ENCODE results near the gene ACACA.
"Not testable (repeated sequence)": the region's sequence is repeated elsewhere in the genome, so short reads cannot be mapped to it uniquely, and the experiment has no call there.

Gene ACACA

DNA sequence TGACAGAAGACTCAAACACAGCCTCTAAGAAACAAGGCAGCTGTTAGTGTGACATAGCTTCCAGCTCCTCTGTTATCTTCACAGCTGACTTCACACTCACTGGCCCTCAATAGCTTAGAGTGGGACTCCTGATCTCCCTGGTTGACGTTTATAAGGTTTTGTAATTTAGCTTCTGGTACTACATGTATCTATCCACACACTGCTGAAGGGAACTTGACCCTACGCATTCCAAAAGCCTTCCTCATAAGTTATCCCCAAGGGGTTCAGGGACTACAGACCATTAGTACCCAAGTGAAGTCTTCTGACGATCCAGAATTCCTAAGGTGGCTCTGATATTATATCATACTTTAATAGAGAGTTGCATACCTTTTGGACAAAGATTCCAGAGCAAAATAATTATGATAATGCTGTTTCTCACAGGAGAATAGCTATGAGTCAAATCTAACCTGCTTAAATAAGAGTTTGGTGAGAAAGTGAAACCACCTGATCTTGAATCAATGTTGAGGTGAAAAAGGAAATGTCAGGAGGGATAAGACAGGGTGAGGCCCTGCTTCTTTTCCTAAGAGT is 14.5 kb downstream of the ACACA start:
- no peak for DNase-seq

GRCh38 chr17:37391146-37391545 is 15.5 kb downstream of the ACACA start:
- DNase-seq: no peak

DNA sequence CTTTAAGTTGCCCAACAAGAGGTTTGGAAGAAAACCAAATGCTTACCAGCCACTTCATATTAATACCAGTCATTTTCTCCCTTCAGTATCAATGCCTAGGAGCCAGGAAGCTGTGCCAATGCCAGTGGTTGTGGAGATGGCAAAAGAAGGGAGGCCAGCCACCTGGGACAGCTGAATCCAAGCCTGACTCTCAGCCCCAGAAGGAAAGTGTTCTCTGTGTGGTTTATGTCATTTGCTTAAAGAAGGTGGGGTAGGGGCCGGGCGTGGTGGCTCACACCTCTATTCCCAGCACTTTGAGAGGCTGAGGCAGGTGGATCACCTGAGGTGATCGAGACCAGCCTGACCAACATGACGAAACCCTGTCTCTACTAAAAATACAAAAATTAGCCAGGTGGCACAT is 17.5 kb downstream of the ACACA start:
- no peak for DNase-seq

DNA sequence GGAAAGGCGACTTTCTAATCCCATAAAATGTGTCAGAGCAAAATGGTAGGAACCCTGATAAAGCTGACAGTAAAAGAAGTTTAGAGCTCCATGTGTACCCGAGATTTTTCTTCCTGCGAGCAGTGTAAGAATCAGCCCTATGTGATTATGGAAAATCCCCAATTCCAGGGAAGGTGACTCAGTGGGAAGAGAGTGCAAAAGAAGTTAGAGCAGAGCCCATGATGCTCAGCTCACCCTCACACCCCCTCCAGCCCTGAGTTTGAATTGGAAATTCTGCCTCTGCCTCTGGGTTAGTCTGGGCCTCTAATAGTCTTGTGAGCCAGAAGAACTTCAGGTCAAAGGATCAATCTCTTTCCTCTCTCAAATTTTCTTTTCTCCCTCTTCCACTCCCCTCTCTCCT is 18.4 kb downstream of the ACACA start:
- no peak for DNase-seq

DNA sequence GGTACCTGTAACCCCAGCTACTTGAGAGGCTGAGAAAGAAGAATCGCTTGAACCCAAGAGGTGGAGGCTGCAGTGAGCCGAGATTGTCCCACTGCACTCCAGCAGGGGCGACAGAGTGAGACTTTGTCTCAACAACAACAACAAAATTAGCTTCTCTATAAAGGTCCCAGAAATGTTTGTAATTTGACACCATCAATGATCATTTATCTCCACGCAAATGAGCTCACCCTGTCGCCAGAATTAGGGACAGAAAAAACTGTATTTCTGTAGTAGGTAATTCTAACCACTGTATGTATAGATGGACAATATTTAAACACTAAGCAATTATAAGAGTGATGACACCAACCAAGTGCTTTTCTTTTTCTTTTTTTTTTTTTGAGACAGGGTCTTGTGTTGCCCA is 20.2 kb downstream of the ACACA start:
- DNase-seq: no peak

GRCh38 chr17:37385474-37385990 is 21.1 kb downstream of the ACACA start:
- DNase-seq: no peak

- no peak for DNase-seq
Measured at GRCh38 chr17:37384560-37385149, 22.0 kb downstream of the ACACA start.

DNA sequence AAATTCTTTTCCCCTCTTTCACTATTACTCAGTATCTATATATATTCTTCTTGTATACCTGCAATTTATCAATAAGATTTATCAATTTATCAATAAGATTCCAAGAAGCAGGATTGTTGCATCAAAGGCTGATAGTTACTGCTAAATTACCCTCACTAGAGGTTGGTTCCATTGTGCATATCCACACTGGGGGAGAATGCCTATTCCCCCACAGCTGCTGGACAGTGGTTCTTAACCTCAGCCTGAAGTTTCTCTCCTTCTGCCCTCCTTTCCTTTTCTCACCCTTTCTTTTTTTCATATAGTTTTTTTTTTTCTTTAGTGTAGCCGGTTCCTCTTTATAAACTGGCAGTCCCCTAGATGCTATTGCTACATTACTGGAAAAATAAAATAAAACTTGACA is 24.6 kb downstream of the ACACA start:
- DNase-seq: no peak

DNA sequence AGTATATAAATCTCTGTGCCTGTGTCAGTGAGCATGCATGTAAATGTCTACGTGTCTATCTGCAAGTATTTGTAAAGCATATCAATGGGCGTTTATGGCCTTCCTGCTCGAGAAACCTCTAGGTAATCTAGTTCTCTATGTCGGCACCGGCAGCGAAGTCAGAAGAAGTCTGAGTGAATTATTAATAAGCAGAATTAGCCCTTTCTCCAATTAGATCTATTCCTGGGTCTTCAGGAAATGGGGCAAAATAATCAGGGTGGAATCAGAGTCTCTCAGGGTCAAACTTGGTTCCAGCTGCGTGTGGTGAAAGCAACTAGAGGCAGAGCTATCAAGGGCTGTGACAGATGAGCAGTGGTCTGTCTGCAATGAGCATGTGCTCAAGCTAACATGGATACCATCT is 30.9 kb downstream of the ACACA start, which contains the start of gene C17orf78:
Gene C17orf78 (plus strand): TSS at position 280 of the 400 bp plus-strand sequence. CDS start 108 bp downstream, at position 388.
- no peak for DNase-seq

DNA sequence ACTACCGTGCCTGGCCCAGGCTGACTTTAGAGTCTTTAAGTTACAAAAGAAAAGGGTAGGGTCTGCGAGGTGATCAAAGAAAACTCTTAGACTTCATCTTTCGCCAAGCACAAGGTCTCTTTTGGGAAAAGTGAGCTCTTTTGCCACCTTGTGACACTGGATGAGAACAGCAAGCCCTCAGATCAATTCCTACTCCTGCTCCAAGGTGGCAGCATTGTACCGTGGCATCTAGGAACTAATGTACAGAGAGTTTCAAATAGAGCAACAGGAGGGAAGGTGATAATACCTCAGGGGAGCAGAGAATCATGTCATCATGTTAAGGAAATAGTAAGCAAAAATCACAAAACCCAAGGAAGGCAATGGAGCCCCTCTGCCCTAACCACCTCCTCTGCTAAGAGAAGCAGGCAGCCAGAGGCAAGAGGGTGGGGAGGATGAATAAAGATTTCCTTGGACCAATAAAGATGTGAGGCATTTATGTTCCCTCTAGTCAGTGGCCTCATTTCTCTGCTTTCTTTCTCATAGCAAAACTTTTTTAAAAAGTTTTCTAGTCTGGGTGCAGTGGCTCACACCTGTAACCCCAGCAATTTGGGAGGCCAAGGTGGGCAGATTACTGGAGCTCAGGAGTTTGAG is 33.0 kb downstream of the ACACA start:
- DNase-seq: peak; percentile 72

GRCh38 chr17:37368577-37368976 is 38.1 kb downstream of the ACACA start:
- no peak for DNase-seq

- DNase-seq: no peak
Measured at GRCh38 chr17:37365589-37365988, 41.0 kb downstream of the ACACA start.

DNA sequence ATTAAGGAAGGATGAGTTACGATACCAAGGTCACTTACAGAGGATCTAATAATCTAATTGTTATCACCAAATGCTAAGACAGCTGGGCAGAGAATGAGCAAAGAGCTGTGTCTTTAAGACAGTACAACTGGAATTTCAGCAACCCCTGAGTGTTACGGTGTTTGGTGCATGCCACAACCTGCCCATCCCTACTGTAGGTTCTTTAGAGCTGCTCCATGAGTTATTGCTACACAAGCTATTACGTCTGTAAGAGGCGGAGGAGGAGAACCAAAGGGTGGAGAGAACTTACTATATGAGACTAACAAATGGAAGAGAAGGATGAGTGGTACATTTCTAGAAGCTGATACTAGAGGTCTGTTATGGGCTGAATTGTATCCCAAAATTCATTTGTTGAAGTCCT is 45.1 kb downstream of the ACACA start:
- no peak for DNase-seq

DNA sequence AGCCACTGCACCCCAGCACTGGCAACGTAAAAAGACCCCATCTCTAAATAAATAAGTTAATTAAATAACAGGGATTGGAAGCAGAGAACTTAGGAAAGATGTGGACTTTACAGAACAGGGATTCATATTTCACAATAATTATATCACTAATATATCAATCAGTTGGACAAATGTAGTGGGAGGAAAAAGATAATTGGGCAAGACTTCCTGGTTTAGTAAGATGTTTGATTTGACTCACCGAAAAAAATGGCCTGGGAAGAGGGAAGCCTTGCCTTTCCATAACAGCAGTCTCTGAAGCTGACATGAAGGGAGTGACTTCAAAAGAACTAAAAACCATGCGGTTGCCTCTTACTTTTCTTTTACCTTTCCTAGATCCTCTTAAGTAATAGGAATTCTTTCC is 46.0 kb downstream of the ACACA start:
- no peak for DNase-seq

GRCh38 chr17:37359682-37360188 is 46.9 kb downstream of the ACACA start:
- DNase-seq: no peak

GRCh38 chr17:37358830-37359681 is 47.6 kb downstream of the ACACA start:
- peak; percentile 48 for DNase-seq

GRCh38 chr17:37358098-37358829 is 48.4 kb downstream of the ACACA start:
- DNase-seq: no peak

- not testable (repeated sequence) for DNase-seq
Measured at GRCh38 chr17:37356796-37357569, 49.7 kb downstream of the ACACA start.

- not testable (repeated sequence) for DNase-seq
Measured at GRCh38 chr17:37346863-37347402, 59.7 kb downstream of the ACACA start.

DNA sequence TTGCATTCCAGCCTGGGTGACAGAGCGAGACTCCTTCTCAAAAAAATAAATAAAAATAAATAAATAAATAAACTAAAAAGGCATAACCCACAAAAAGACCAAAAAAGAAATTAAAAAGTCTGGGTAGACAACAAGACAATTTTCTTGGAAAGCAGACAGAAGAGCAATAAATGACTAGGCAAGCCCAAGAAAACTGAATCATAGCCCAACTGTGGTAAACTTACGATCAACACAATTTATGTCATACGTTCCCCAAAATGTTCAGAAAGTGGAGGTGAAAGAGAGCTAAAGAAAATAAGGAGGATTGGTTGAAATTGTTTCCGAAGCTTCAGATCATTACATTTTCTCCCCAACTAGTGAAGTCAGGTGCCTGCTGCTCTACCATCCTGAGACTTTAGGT is 62.1 kb downstream of the ACACA start:
- no peak for DNase-seq

GRCh38 chr17:37342589-37342988 is 64.0 kb downstream of the ACACA start:
- no peak for DNase-seq
